ENCODE data around the gene SRRD.

The SRRD gene

DNA sequence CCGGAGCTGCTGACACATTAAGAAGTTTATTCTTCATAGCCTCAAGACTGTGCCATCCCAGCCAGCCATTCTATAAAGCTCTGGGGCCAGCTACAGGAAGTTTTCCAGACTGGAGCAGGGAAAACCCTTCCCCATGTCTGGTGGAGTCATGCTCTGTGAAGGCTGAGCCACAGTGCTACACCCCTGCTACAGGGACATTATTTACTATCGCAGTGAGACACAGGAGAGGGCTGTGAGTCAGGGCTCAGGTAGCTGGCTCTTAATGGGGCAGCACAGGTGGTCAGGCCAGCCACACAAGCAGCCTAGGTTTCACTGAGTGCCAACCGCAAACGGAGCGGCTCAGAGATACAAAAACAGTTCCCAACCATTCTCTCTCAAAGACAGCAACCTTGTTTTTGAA lies 12.2 kb upstream of the SRRD start:
- TF ChIP-seq EZH2phosphoT487 (IDR thresholded peaks at IDR 0.05; ENCODE audit: low read depth), result no peak
- TF ChIP-seq, protein P1, sequence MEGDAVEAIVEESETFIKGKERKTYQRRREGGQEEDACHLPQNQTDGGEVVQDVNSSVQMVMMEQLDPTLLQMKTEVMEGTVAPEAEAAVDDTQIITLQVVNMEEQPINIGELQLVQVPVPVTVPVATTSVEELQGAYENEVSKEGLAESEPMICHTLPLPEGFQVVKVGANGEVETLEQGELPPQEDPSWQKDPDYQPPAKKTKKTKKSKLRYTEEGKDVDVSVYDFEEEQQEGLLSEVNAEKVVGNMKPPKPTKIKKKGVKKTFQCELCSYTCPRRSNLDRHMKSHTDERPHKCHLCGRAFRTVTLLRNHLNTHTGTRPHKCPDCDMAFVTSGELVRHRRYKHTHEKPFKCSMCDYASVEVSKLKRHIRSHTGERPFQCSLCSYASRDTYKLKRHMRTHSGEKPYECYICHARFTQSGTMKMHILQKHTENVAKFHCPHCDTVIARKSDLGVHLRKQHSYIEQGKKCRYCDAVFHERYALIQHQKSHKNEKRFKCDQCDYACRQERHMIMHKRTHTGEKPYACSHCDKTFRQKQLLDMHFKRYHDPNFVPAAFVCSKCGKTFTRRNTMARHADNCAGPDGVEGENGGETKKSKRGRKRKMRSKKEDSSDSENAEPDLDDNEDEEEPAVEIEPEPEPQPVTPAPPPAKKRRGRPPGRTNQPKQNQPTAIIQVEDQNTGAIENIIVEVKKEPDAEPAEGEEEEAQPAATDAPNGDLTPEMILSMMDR (IDR thresholded peaks at IDR 0.05; ENCODE audit: low read depth, low read length), result no peak
- no peak overlapping the region for H3K9ac ChIP-seq (ENCODE audit: low read length)
- H3K4me2 ChIP-seq (ENCODE audit: low read length), result no peak overlapping the region
- H3K4me1 ChIP-seq (ENCODE audit: low read length), result peaks cover 8% of the 10 kb centered on the region
- H3K79me2 ChIP-seq (ENCODE audit: low read length), result no peaks in the 10 kb centered on the region
- no peaks in the 10 kb centered on the region for H3K27me3 ChIP-seq (ENCODE audit: low read depth, low read length)
- H3K9me3 ChIP-seq (ENCODE audit: insufficient read depth, low read length), result no peaks in the 10 kb centered on the region
- no peaks in the 10 kb centered on the region for H4K20me1 ChIP-seq (ENCODE audit: insufficient read depth, low read length)
- H3K4me3 ChIP-seq (ENCODE audit: low read length), result no peak overlapping the region
- no peak overlapping the region for H2AFZ ChIP-seq (ENCODE audit: low read depth, low read length)
- H3K27ac ChIP-seq (ENCODE audit: low read length), result no peak overlapping the region
- H3K36me3 ChIP-seq (replicated peaks; ENCODE audit: low read depth, low read length), result peaks cover 63% of the 10 kb centered on the region

DNA sequence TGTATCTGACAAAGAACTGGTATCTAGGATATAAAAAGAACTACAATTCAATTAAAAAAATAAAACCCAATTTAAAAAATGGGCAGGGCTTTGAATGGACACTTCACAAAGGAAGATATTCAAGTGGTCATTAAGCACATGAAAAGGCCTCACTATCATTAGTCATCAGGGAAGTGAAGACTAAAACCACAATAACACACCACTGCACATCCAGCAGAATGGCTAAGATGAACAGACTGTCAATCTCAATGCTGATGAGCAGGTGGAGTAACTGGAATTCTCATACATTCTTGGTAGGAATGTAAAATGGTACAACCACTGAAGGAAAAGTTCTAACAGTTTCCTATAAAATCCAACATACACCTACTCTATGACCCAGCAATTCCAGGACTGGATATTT lies 9.0 kb upstream of the SRRD start:
- H3K9ac ChIP-seq (ENCODE audit: low read length), result no peak overlapping the region
- H3K9me3 ChIP-seq (ENCODE audit: insufficient read depth, low read length), result no peaks in the 10 kb centered on the region
- TF ChIP-seq, protein P1 (IDR thresholded peaks at IDR 0.05; ENCODE audit: low read depth, low read length), result no peak
- TF ChIP-seq EZH2phosphoT487 (IDR thresholded peaks at IDR 0.05; ENCODE audit: low read depth), result no peak
- H3K27ac ChIP-seq (ENCODE audit: low read length), result no peak overlapping the region
- H3K36me3 ChIP-seq (replicated peaks; ENCODE audit: low read depth, low read length), result peaks cover 66% of the 10 kb centered on the region
- no peak overlapping the region for H2AFZ ChIP-seq (ENCODE audit: low read depth, low read length)
- peaks cover 8% of the 10 kb centered on the region for H3K4me1 ChIP-seq (ENCODE audit: low read length)
- peaks cover 15% of the 10 kb centered on the region for H3K79me2 ChIP-seq (ENCODE audit: low read length)
- H4K20me1 ChIP-seq (ENCODE audit: insufficient read depth, low read length), result no peaks in the 10 kb centered on the region
- H3K4me2 ChIP-seq (ENCODE audit: low read length), result no peak overlapping the region
- H3K4me3 ChIP-seq (ENCODE audit: low read length), result no peak overlapping the region
- H3K27me3 ChIP-seq (ENCODE audit: low read depth, low read length), result no peaks in the 10 kb centered on the region

DNA sequence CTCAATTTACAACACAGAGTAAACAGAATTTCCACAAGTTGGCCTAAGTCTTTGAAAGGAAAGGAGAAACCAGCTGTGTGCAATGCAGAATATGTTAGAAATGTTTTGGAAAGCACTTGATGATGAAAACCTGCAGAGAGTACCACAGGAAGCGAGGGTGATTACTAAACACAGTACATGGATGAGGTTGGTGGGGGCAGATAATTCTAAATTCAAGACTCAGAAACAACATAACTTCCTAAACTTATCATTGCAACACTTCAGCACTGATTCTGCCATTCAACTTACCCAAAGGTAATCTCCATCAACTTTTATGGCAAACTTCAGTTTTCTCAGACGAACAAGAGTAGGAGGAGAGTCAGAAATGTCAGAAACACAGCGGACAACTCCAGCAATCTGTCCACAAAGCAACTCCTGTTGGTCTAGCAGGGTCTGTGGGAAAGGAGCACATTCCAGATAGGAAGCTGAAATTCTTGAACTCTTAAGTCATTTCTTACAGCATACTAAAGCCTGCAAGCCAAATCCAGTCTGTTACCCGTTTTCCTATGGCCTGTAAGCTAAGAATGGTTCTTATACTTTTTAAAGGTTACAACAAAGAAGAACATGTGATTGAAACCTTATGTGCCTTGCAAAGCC lies 6.9 kb upstream of the SRRD start:
- H3K36me3 ChIP-seq (replicated peaks; ENCODE audit: low read depth, low read length), result peaks cover 53% of the 10 kb centered on the region

DNA sequence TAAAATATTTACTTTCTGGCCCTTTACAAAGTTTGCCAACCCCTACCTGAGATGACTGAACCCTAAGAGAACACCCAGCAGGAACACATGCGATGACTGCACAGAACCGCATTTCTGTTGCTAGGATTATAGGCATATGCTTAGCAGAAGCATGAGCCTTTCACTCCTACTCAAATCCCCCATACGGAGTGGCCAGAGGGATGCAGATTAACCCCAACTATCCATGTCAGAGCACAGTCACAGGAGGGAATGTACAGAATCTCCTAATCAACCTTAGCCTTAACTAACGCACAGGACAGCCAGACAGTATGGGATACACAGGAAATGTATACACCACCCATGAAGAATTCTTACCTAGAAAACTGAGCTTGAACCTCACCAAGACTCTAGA lies 6.3 kb upstream of the SRRD start:
- no peak overlapping the region for H3K4me2 ChIP-seq (ENCODE audit: low read length)
- no peaks in the 10 kb centered on the region for H3K27me3 ChIP-seq (ENCODE audit: low read depth, low read length)
- no peak overlapping the region for H2AFZ ChIP-seq (ENCODE audit: low read depth, low read length)
- no peak overlapping the region for H3K9ac ChIP-seq (ENCODE audit: low read length)
- H3K9me3 ChIP-seq (ENCODE audit: insufficient read depth, low read length), result no peaks in the 10 kb centered on the region
- no peak overlapping the region for H3K27ac ChIP-seq (ENCODE audit: low read length)
- no peaks in the 10 kb centered on the region for H4K20me1 ChIP-seq (ENCODE audit: insufficient read depth, low read length)
- H3K36me3 ChIP-seq (replicated peaks; ENCODE audit: low read depth, low read length), result peaks cover 49% of the 10 kb centered on the region
- H3K4me3 ChIP-seq (ENCODE audit: low read length), result no peak overlapping the region
- no peak for TF ChIP-seq EZH2phosphoT487 (IDR thresholded peaks at IDR 0.05; ENCODE audit: low read depth)
- TF ChIP-seq, protein P1 (IDR thresholded peaks at IDR 0.05; ENCODE audit: low read depth, low read length), result no peak
- peaks cover 34% of the 10 kb centered on the region for H3K4me1 ChIP-seq (ENCODE audit: low read length)
- H3K79me2 ChIP-seq (ENCODE audit: low read length), result peaks cover 27% of the 10 kb centered on the region

More for the DNA sequence above, 6.9 kb upstream of the SRRD start:
- Histone ChIP-seq H3K27ac (ENCODE audit: low read length) (no peak overlapping the region), H3K9me3 (ENCODE audit: insufficient read depth, low read length) (no peaks in the 10 kb centered on the region), H2AFZ (ENCODE audit: low read depth, low read length) (no peak overlapping the region), H3K9ac (ENCODE audit: low read length) (no peak overlapping the region), H3K4me1 (ENCODE audit: low read length) (peaks cover 29% of the 10 kb centered on the region), H3K79me2 (ENCODE audit: low read length) (peaks cover 27% of the 10 kb centered on the region), H3K4me3 (ENCODE audit: low read length) (no peak overlapping the region), H4K20me1 (ENCODE audit: insufficient read depth, low read length) (no peaks in the 10 kb centered on the region), H3K27me3 (ENCODE audit: low read depth, low read length) (no peaks in the 10 kb centered on the region), H3K4me2 (ENCODE audit: low read length) (no peak overlapping the region)
- TF ChIP-seq EZH2phosphoT487 (IDR thresholded peaks at IDR 0.05; ENCODE audit: low read depth), result no peak
- TF ChIP-seq, protein P1 (IDR thresholded peaks at IDR 0.05; ENCODE audit: low read depth, low read length), result no peak
